ENCODE measurements around the gene DBF4B. TPM values are rescaled to one million over a fixed set of nuclear protein-coding genes. Genes with fewer than 3 reads are reported as not detected.

The DBF4B gene
- total RNA-seq, 1 experiment from 2014 or later = 26.1 TPM

DNA sequence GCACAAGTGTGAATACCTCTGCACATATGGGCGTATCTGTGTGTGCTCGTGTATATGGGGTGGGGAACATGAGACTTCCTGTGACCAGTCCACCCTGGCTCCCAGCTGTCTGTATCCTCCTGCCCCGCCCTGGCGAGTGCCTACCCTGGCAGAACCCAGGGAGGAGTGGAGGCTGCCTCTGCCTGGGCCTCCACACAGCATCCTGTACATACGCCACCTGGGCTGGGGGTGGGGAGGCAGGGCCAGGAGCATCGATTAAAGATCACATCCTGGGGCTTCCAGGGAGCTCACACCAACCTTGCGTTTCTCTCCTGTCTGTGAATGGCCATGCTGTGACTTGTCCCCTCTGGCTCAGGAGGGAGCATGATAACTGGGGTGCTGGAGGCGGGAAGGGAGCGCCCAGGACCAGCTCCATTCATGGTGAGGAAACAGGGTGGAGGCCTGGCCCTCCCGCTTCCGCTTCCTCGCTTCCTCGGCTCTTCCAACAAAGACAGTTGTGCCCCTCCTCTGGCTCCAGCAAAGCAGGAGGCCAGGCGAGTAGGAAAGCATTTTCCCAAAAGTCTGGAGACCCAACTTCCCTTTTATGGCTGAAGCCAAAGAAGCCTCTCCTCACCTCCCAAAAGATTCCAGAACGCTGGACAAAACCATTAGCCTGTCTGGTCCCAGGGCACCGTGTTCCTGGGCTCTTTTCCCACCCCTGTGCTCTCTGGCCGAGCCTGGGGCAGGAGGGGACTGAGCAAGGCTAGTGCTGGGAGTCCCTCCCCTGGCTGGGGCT is 73.3 kb downstream of the DBF4B start:
- Histone ChIP-seq H3K27ac (ENCODE audit: low read depth, low read length) (no peak overlapping the region), H3K9me3 (ENCODE audit: control insufficient read depth in 1 of 2, insufficient read depth in 1 of 2, low read depth in 1 of 2, low read length in 2 of 2) (no peaks in the 10 kb centered on the region), H3K36me3 (ENCODE audit: control insufficient read depth in 1 of 2, insufficient read depth in 2 of 2, low read length in 2 of 2) (no peaks in the 10 kb centered on the region), H3K4me1 (ENCODE audit: control insufficient read depth in 1 of 2, insufficient read depth in 2 of 2, low read length in 2 of 2) (peaks cover 3 to 27% of the 10 kb centered on the region in 2 experiments; a peak in 3 of 4 replicates), H3K9ac (ENCODE audit: low read length) (no peak overlapping the region), H4K20me1 (ENCODE audit: insufficient read depth) (no peaks in the 10 kb centered on the region), H3K4me2 (ENCODE audit: low read length) (peak overlapping the region; percentile 25), H2AFZ (ENCODE audit: low read depth, low read length, poor library complexity, severe bottlenecking) (no peak overlapping the region), H3K9me2 (ENCODE audit: insufficient read depth) (no peaks in the 10 kb centered on the region), H3K27me3 (ENCODE audit: insufficient read depth, low read length) (no peaks in the 10 kb centered on the region), H3K79me2 (ENCODE audit: insufficient read depth, low read length) (no peaks in the 10 kb centered on the region), H3K4me3 (replicated peaks in 1 of 2; ENCODE audit: low read depth in 1 of 2, low read length in 2 of 2) (no peak overlapping the region)
- ATAC-seq (no peak), DNase-seq (ENCODE audit: low read depth, low spot score) (no peak)
- intact Hi-C loops (cut with micrococcal nuclease) = no loop called here
- RAD21 ChIA-PET (ENCODE audit: low non-redundant PET in 1 of 2, low total read pairs in 2 of 2, uncharacterized antibody in 2 of 2, unreplicated experiment in 2 of 2) = no interaction called here
- POLR2A ChIA-PET = no interaction called here
- BruUV-seq (replicated peaks) = no TSS peak
- TF ChIP-seq CEBPB (IDR thresholded peaks at IDR 0.05; ENCODE audit: low read depth) (no peak), EZH2 (IDR thresholded peaks at IDR 0.05) (no peak), POLR2A (IDR thresholded peaks at IDR 0.05; ENCODE audit: borderline replicate concordance, extremely low read depth, insufficient read depth, insufficient read length) (no peak), REST (IDR thresholded peaks at IDR 0.05; ENCODE audit: low read depth) (no peak), MAX (IDR thresholded peaks at IDR 0.05) (no peak), ZNF274 (IDR thresholded peaks at IDR 0.05; ENCODE audit: low read depth, low read length) (no peak), EGR1 (IDR thresholded peaks at IDR 0.05; ENCODE audit: low read depth) (no peak), RAD21 (IDR thresholded peaks at IDR 0.05; ENCODE audit: low read depth) (no peak), ZFX (IDR thresholded peaks at IDR 0.05) (no peak), ELF1 (IDR thresholded peaks at IDR 0.05; ENCODE audit: borderline replicate concordance, low read depth) (no peak), YY1 (IDR thresholded peaks at IDR 0.05; ENCODE audit: extremely low read depth, insufficient replicate concordance, low read depth, low read length) (no peak), ZBTB33 (IDR thresholded peaks at IDR 0.05; ENCODE audit: extremely low read depth, insufficient replicate concordance, low read length) (no peak), FOSL1 (IDR thresholded peaks at IDR 0.05; ENCODE audit: low read depth) (no peak), TCF7L2 (IDR thresholded peaks at IDR 0.05; ENCODE audit: borderline replicate concordance, extremely low read depth, insufficient read depth, insufficient read length) (no peak), JUND (IDR thresholded peaks at IDR 0.05) (no peak), SIN3A (IDR thresholded peaks at IDR 0.05; ENCODE audit: low read depth) (no peak), SRF (IDR thresholded peaks at IDR 0.05; ENCODE audit: low read depth) (no peak), CBX3 (IDR thresholded peaks at IDR 0.05; ENCODE audit: low read depth) (no peak)
- TF ChIP-seq, protein P1, sequence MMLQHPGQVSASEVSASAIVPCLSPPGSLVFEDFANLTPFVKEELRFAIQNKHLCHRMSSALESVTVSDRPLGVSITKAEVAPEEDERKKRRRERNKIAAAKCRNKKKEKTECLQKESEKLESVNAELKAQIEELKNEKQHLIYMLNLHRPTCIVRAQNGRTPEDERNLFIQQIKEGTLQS (IDR thresholded peaks at IDR 0.05) = no peak
- TF ChIP-seq, protein P2, sequence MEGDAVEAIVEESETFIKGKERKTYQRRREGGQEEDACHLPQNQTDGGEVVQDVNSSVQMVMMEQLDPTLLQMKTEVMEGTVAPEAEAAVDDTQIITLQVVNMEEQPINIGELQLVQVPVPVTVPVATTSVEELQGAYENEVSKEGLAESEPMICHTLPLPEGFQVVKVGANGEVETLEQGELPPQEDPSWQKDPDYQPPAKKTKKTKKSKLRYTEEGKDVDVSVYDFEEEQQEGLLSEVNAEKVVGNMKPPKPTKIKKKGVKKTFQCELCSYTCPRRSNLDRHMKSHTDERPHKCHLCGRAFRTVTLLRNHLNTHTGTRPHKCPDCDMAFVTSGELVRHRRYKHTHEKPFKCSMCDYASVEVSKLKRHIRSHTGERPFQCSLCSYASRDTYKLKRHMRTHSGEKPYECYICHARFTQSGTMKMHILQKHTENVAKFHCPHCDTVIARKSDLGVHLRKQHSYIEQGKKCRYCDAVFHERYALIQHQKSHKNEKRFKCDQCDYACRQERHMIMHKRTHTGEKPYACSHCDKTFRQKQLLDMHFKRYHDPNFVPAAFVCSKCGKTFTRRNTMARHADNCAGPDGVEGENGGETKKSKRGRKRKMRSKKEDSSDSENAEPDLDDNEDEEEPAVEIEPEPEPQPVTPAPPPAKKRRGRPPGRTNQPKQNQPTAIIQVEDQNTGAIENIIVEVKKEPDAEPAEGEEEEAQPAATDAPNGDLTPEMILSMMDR (IDR thresholded peaks at IDR 0.05 in 2 of 3, conservative IDR thresholded peaks at IDR 0.05 in 1 of 3; ENCODE audit: borderline replicate concordance in 1 of 3, insufficient read depth in 1 of 3, low read depth in 2 of 3, low read length in 2 of 3) = no peak
- CTCF ChIA-PET = interaction anchor here (2.4 to 5.3 kb wide), 3 partner anchors 12 to 85 kb away, joined by 12 to 52 read pairs (median 13); no protein-coding TSS in a partner anchor
